ENCODE results near the gene SHANK2. TPM values are rescaled to one million over a fixed set of nuclear protein-coding genes. Genes with fewer than 3 reads are reported as not detected.
"Not testable (repeated sequence)": the region's sequence is repeated elsewhere in the genome, so short reads cannot be mapped to it uniquely, and the experiment has no call there.

SHANK2 gene
- polyA plus RNA-seq, 1 donor (not counting 4 experiments of a cell fraction or from before 2014, with no cell fraction given), result 0.22 TPM

DNA sequence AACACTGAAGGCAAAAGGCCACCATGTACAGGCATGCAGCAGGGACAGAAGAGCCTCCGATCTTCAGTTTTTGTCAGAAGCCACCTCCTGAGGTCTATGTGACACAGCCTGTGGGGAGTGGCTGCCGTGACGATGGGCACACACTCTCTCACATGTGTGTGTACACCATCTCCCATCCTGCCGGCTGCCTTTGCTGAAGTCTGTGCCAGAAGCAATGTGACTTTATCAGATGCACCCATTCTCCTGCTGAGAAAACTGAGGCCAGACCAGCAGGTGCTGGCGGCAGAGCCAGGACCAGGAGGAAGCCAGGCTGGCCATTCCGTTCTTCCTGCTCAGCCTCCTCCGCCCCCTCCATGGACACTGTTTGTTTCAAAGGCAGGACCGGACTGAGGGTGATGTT, 16.7 kb downstream of the SHANK2 start:
- DNase-seq (ENCODE audit: low read depth, low spot score), result no peak
- H3K4me2 ChIP-seq (ENCODE audit: control insufficient read depth, extremely low read depth, insufficient read depth, low read depth, low read length), result no peak overlapping the region
- H4K20me1 ChIP-seq (ENCODE audit: control insufficient read depth, extremely low read depth, insufficient read depth, low read length), result no peaks in the 10 kb centered on the region
- H3K9me3 ChIP-seq (ENCODE audit: control insufficient read depth, low read depth, low read length), result no peaks in the 10 kb centered on the region
- no peak for FAIRE-seq
- dilution Hi-C loops (cut with MboI; ENCODE audit: extremely low pct_ligation_motif_present, low sequenced_read_pairs), result no loop called here
- TF ChIP-seq EZH2 (IDR thresholded peaks at IDR 0.05; ENCODE audit: low read length), result no peak
- TF ChIP-seq, protein P1, sequence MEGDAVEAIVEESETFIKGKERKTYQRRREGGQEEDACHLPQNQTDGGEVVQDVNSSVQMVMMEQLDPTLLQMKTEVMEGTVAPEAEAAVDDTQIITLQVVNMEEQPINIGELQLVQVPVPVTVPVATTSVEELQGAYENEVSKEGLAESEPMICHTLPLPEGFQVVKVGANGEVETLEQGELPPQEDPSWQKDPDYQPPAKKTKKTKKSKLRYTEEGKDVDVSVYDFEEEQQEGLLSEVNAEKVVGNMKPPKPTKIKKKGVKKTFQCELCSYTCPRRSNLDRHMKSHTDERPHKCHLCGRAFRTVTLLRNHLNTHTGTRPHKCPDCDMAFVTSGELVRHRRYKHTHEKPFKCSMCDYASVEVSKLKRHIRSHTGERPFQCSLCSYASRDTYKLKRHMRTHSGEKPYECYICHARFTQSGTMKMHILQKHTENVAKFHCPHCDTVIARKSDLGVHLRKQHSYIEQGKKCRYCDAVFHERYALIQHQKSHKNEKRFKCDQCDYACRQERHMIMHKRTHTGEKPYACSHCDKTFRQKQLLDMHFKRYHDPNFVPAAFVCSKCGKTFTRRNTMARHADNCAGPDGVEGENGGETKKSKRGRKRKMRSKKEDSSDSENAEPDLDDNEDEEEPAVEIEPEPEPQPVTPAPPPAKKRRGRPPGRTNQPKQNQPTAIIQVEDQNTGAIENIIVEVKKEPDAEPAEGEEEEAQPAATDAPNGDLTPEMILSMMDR (optimal IDR thresholded peaks at IDR 0.05 in 1 of 3, IDR thresholded peaks at IDR 0.05 in 1 of 3, conservative IDR thresholded peaks at IDR 0.05 in 1 of 3; ENCODE audit: extremely low read depth in 1 of 3, insufficient read depth in 2 of 3, low read length in 3 of 3), result no peak
- no peak overlapping the region for H3K27ac ChIP-seq (ENCODE audit: control insufficient read depth, insufficient read depth, low read length)
- no peak overlapping the region for H2AFZ ChIP-seq (ENCODE audit: control insufficient read depth, low read length)
- no peak overlapping the region for H3K4me3 ChIP-seq (ENCODE audit: control insufficient read depth in 2 of 3, extremely low read depth in 1 of 3, insufficient read depth in 2 of 3, low read depth in 1 of 3, low read length in 3 of 3)
- no peaks in the 10 kb centered on the region for H3K9me1 ChIP-seq (ENCODE audit: control insufficient read depth, extremely low read depth, insufficient read depth, low read length)
- H3K36me3 ChIP-seq (ENCODE audit: control insufficient read depth in 2 of 2, extremely low read depth in 1 of 2, insufficient read depth in 2 of 2, low read length in 2 of 2), result no peaks in the 10 kb centered on the region
- H3K4me1 ChIP-seq (ENCODE audit: control insufficient read depth, extremely low read depth, insufficient read depth, low read length), result no peaks in the 10 kb centered on the region
- no peaks in the 10 kb centered on the region for H3K79me2 ChIP-seq (ENCODE audit: control insufficient read depth, insufficient read depth, low read length)
- H3K9ac ChIP-seq (ENCODE audit: control insufficient read depth, extremely low read depth, insufficient read depth, low read length), result no peak overlapping the region
- no peaks in the 10 kb centered on the region for H3K27me3 ChIP-seq (ENCODE audit: control insufficient read depth, extremely low read depth, insufficient read depth, low read length)

DNA sequence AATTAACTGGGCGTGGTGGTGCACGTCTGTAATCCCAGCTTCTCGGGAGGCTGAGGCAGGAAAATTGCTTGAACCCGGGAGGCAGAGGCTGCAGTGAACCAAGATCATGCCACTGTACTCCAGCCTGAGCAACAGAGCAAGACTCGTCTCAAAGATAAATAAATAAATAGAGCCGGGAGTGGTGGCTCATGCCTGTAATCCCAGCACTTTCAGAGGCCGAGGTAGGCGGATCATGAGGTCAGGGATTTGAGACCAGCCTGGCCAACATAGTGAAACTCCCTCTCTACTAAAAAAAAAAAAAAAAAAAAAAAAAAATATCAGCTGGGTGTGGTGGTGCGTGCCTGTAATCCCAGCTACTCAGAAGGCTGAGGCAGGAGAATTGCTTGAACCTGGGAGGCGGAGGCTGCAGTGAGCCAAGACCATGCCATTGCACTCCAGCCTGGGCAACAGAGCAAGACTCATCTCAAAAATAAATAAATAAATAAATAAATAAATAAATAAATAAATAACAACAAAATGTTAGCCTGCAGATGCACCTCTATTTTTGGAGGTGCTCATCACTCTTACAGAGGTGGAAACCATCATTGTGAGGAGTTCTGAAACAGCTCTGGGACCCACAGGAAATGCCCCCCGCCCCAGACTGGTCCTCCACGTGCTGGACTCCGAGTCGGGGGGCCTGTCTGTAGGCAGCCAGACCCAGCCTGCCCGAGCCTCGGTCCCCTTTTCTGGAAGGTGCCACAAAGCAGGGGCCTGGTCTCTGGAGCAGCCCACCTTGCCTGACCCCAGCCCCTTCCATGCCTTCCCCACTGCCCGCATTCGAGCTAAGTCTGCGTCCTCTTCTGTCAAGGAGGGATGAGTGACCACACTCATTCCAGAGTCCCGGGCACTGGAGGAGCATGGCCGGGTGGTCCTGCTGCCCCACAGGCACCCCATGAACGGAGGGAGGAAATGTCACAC, 18.2 kb downstream of the SHANK2 start:
- dilution Hi-C loops (cut with MboI; ENCODE audit: extremely low pct_ligation_motif_present, low sequenced_read_pairs); H3K27ac ChIP-seq (ENCODE audit: control insufficient read depth, insufficient read depth, low read length); H3K9ac ChIP-seq (ENCODE audit: control insufficient read depth, extremely low read depth, insufficient read depth, low read length); H3K4me1 ChIP-seq (ENCODE audit: control insufficient read depth, extremely low read depth, insufficient read depth, low read length); FAIRE-seq; H3K9me3 ChIP-seq (ENCODE audit: control insufficient read depth, low read depth, low read length); H3K9me1 ChIP-seq (ENCODE audit: control insufficient read depth, extremely low read depth, insufficient read depth, low read length); H3K4me2 ChIP-seq (ENCODE audit: control insufficient read depth, extremely low read depth, insufficient read depth, low read depth, low read length); H3K27me3 ChIP-seq (ENCODE audit: control insufficient read depth, extremely low read depth, insufficient read depth, low read length); H2AFZ ChIP-seq (ENCODE audit: control insufficient read depth, low read length); H3K4me3 ChIP-seq (ENCODE audit: control insufficient read depth in 2 of 3, extremely low read depth in 1 of 3, insufficient read depth in 2 of 3, low read depth in 1 of 3, low read length in 3 of 3); H4K20me1 ChIP-seq (ENCODE audit: control insufficient read depth, extremely low read depth, insufficient read depth, low read length); DNase-seq (ENCODE audit: low read depth, low spot score); H3K36me3 ChIP-seq (ENCODE audit: control insufficient read depth in 2 of 2, extremely low read depth in 1 of 2, insufficient read depth in 2 of 2, low read length in 2 of 2); H3K79me2 ChIP-seq (ENCODE audit: control insufficient read depth, insufficient read depth, low read length): not testable (repeated sequence)
